ENCODE data around the gene ZFPL1.

ZFPL1 gene

GRCh38 chr11:65107078-65107477 lies 23.1 kb downstream of the ZFPL1 start:
- peaks cover 23 to 31% of the 10 kb centered on the region in 2 donors for H3K36me3 ChIP-seq (ENCODE audit: control insufficient read depth in 2 of 2, insufficient read depth in 2 of 2, low read length in 2 of 2)
- no peak overlapping the region for H3K9ac ChIP-seq (ENCODE audit: low read depth in 1 of 2, low read length in 2 of 2)
- H3K4me3 ChIP-seq (ENCODE audit: low read length in 2 of 2): no peak overlapping the region
- no peaks in the 10 kb centered on the region for H3K27me3 ChIP-seq (ENCODE audit: control insufficient read depth in 2 of 2, insufficient read depth in 2 of 2, low read length in 2 of 2)
- no peaks in the 10 kb centered on the region for H3K9me3 ChIP-seq (ENCODE audit: control insufficient read depth in 2 of 2, low read length in 2 of 2)
- H3K27ac ChIP-seq (ENCODE audit: low read depth in 2 of 2, low read length in 2 of 2): no peak overlapping the region
- H3K4me1 ChIP-seq (ENCODE audit: control insufficient read depth in 2 of 2, insufficient read depth in 2 of 2, low read length in 2 of 2): peaks cover 10 to 11% of the 10 kb centered on the region in 2 donors

- no peak overlapping the region for H3K27ac ChIP-seq (ENCODE audit: low read depth in 2 of 2, low read length in 2 of 2)
- H3K27me3 ChIP-seq (ENCODE audit: control insufficient read depth in 2 of 2, insufficient read depth in 2 of 2, low read length in 2 of 2): no peaks in the 10 kb centered on the region
- peaks cover 16 to 17% of the 10 kb centered on the region in 2 donors for H3K4me1 ChIP-seq (ENCODE audit: control insufficient read depth in 2 of 2, insufficient read depth in 2 of 2, low read length in 2 of 2)
- H3K9me3 ChIP-seq (ENCODE audit: control insufficient read depth in 2 of 2, low read length in 2 of 2): no peaks in the 10 kb centered on the region
- no peak overlapping the region for H3K4me3 ChIP-seq (ENCODE audit: low read length in 2 of 2)
- peaks cover 23 to 25% of the 10 kb centered on the region in 2 donors for H3K36me3 ChIP-seq (ENCODE audit: control insufficient read depth in 2 of 2, insufficient read depth in 2 of 2, low read length in 2 of 2)
- H3K9ac ChIP-seq (ENCODE audit: low read depth in 1 of 2, low read length in 2 of 2): no peak overlapping the region
Measured at GRCh38 chr11:65107751-65108468, 23.9 kb downstream of the ZFPL1 start.

- peaks cover 23 to 25% of the 10 kb centered on the region in 2 donors for H3K36me3 ChIP-seq (ENCODE audit: control insufficient read depth in 2 of 2, insufficient read depth in 2 of 2, low read length in 2 of 2)
Measured at GRCh38 chr11:65108469-65109123, 24.6 kb downstream of the ZFPL1 start.

GRCh38 chr11:65109231-65110198 lies 25.5 kb downstream of the ZFPL1 start:
- no peak overlapping the region for H3K4me3 ChIP-seq (ENCODE audit: low read length in 2 of 2)
- no peaks in the 10 kb centered on the region for H3K27me3 ChIP-seq (ENCODE audit: control insufficient read depth in 2 of 2, insufficient read depth in 2 of 2, low read length in 2 of 2)
- H3K9ac ChIP-seq (ENCODE audit: low read depth in 1 of 2, low read length in 2 of 2): no peak overlapping the region
- H3K9me3 ChIP-seq (ENCODE audit: control insufficient read depth in 2 of 2, low read length in 2 of 2): no peaks in the 10 kb centered on the region
- H3K4me1 ChIP-seq (ENCODE audit: control insufficient read depth in 2 of 2, insufficient read depth in 2 of 2, low read length in 2 of 2): peaks cover 25% of the 10 kb centered on the region in 2 donors
- peaks cover 23 to 25% of the 10 kb centered on the region in 2 donors for H3K36me3 ChIP-seq (ENCODE audit: control insufficient read depth in 2 of 2, insufficient read depth in 2 of 2, low read length in 2 of 2)
- H3K27ac ChIP-seq (ENCODE audit: low read depth in 2 of 2, low read length in 2 of 2): no peak overlapping the region

More at GRCh38 chr11:65108469-65109123, 24.6 kb downstream of the ZFPL1 start:
- Histone ChIP-seq H3K4me3 (ENCODE audit: low read length in 2 of 2) (no peak overlapping the region), H3K9me3 (ENCODE audit: control insufficient read depth in 2 of 2, low read length in 2 of 2) (no peaks in the 10 kb centered on the region), H3K9ac (ENCODE audit: low read depth in 1 of 2, low read length in 2 of 2) (no peak overlapping the region), H3K27ac (ENCODE audit: low read depth in 2 of 2, low read length in 2 of 2) (no peak overlapping the region), H3K27me3 (ENCODE audit: control insufficient read depth in 2 of 2, insufficient read depth in 2 of 2, low read length in 2 of 2) (no peaks in the 10 kb centered on the region), H3K4me1 (ENCODE audit: control insufficient read depth in 2 of 2, insufficient read depth in 2 of 2, low read length in 2 of 2) (peaks cover 23 to 24% of the 10 kb centered on the region in 2 donors)

- H3K9me3 ChIP-seq (ENCODE audit: control insufficient read depth in 2 of 2, low read length in 2 of 2): no peaks in the 10 kb centered on the region
- no peaks in the 10 kb centered on the region for H3K27me3 ChIP-seq (ENCODE audit: control insufficient read depth in 2 of 2, insufficient read depth in 2 of 2, low read length in 2 of 2)
- no peak overlapping the region for H3K4me3 ChIP-seq (ENCODE audit: low read length in 2 of 2)
- H3K4me1 ChIP-seq (ENCODE audit: control insufficient read depth in 2 of 2, insufficient read depth in 2 of 2, low read length in 2 of 2): peaks cover 25% of the 10 kb centered on the region in 2 donors
- H3K36me3 ChIP-seq (ENCODE audit: control insufficient read depth in 2 of 2, insufficient read depth in 2 of 2, low read length in 2 of 2): peaks cover 21 to 24% of the 10 kb centered on the region in 2 donors
- H3K27ac ChIP-seq (ENCODE audit: low read depth in 2 of 2, low read length in 2 of 2): peak overlapping the region in 1 of 2 donors; percentile 61
- H3K9ac ChIP-seq (ENCODE audit: low read depth in 1 of 2, low read length in 2 of 2): peak overlapping the region in 1 of 2 donors; percentile 32
Measured at GRCh38 chr11:65110354-65110861, 26.4 kb downstream of the ZFPL1 start.

- Histone ChIP-seq H3K9me3 (ENCODE audit: control insufficient read depth in 2 of 2, low read length in 2 of 2) (no peaks in the 10 kb centered on the region), H3K27me3 (ENCODE audit: control insufficient read depth in 2 of 2, insufficient read depth in 2 of 2, low read length in 2 of 2) (no peaks in the 10 kb centered on the region), H3K4me3 (ENCODE audit: low read length in 2 of 2) (peak overlapping the region in 1 of 2 donors; percentile 31), H3K4me1 (ENCODE audit: control insufficient read depth in 2 of 2, insufficient read depth in 2 of 2, low read length in 2 of 2) (peaks cover 30 to 32% of the 10 kb centered on the region in 2 donors), H3K36me3 (ENCODE audit: control insufficient read depth in 2 of 2, insufficient read depth in 2 of 2, low read length in 2 of 2) (peaks cover 19 to 26% of the 10 kb centered on the region in 2 donors), H3K9ac (ENCODE audit: low read depth in 1 of 2, low read length in 2 of 2) (no peak overlapping the region), H3K27ac (ENCODE audit: low read depth in 2 of 2, low read length in 2 of 2) (peak overlapping the region in 1 of 2 donors; percentile 61)
Measured at GRCh38 chr11:65111159-65111743, 27.2 kb downstream of the ZFPL1 start.

- H3K4me1 ChIP-seq (ENCODE audit: control insufficient read depth in 2 of 2, insufficient read depth in 2 of 2, low read length in 2 of 2): peaks cover 37 to 39% of the 10 kb centered on the region in 2 donors
- H3K27ac ChIP-seq (ENCODE audit: low read depth in 2 of 2, low read length in 2 of 2): peak within 1 kb of the TSS; percentile 0 to 61
- H3K9me3 ChIP-seq (ENCODE audit: control insufficient read depth in 2 of 2, low read length in 2 of 2): no peaks in the 10 kb centered on the region
- peak within 1 kb of the TSS; percentile 65 to 74 for H3K9ac ChIP-seq (ENCODE audit: low read depth in 1 of 2, low read length in 2 of 2)
- no peaks in the 10 kb centered on the region for H3K27me3 ChIP-seq (ENCODE audit: control insufficient read depth in 2 of 2, insufficient read depth in 2 of 2, low read length in 2 of 2)
- peak within 1 kb of the TSS; percentile 66 for H3K4me3 ChIP-seq (ENCODE audit: low read length in 2 of 2)
- peaks cover 19 to 26% of the 10 kb centered on the region in 2 donors for H3K36me3 ChIP-seq (ENCODE audit: control insufficient read depth in 2 of 2, insufficient read depth in 2 of 2, low read length in 2 of 2)
Measured at GRCh38 chr11:65111744-65112545, 27.9 kb downstream of the ZFPL1 start, which contains the start of gene TM7SF2. Gene TM7SF2 (plus strand): TSS chr11:65111872. CDS start chr11:65112016, 144 bp downstream.

- H3K9me3 ChIP-seq (ENCODE audit: control insufficient read depth in 2 of 2, low read length in 2 of 2): no peaks in the 10 kb centered on the region
- peaks cover 16 to 19% of the 10 kb centered on the region in 2 donors for H3K36me3 ChIP-seq (ENCODE audit: control insufficient read depth in 2 of 2, insufficient read depth in 2 of 2, low read length in 2 of 2)
- peak overlapping the region; percentile 66 for H3K4me3 ChIP-seq (ENCODE audit: low read length in 2 of 2)
- H3K9ac ChIP-seq (ENCODE audit: low read depth in 1 of 2, low read length in 2 of 2): peak overlapping the region; percentile 65 to 74
- no peaks in the 10 kb centered on the region for H3K27me3 ChIP-seq (ENCODE audit: control insufficient read depth in 2 of 2, insufficient read depth in 2 of 2, low read length in 2 of 2)
- peak overlapping the region in 1 of 2 donors; percentile 61 for H3K27ac ChIP-seq (ENCODE audit: low read depth in 2 of 2, low read length in 2 of 2)
- peaks cover 38 to 39% of the 10 kb centered on the region in 2 donors for H3K4me1 ChIP-seq (ENCODE audit: control insufficient read depth in 2 of 2, insufficient read depth in 2 of 2, low read length in 2 of 2)
Measured at GRCh38 chr11:65112546-65113360, 28.7 kb downstream of the ZFPL1 start.
